ENCODE data around the gene HOXD4. TPM values are rescaled to one million over a fixed set of nuclear protein-coding genes. Genes with fewer than 3 reads are reported as not detected.

Gene HOXD4
- 6.0 TPM for polyA plus RNA-seq (2013, experiment 1 of 2; ENCODE audit: insufficient read length)
- 7.0 TPM for polyA plus RNA-seq (2013, experiment 2 of 2; ENCODE audit: insufficient read length)

DNA sequence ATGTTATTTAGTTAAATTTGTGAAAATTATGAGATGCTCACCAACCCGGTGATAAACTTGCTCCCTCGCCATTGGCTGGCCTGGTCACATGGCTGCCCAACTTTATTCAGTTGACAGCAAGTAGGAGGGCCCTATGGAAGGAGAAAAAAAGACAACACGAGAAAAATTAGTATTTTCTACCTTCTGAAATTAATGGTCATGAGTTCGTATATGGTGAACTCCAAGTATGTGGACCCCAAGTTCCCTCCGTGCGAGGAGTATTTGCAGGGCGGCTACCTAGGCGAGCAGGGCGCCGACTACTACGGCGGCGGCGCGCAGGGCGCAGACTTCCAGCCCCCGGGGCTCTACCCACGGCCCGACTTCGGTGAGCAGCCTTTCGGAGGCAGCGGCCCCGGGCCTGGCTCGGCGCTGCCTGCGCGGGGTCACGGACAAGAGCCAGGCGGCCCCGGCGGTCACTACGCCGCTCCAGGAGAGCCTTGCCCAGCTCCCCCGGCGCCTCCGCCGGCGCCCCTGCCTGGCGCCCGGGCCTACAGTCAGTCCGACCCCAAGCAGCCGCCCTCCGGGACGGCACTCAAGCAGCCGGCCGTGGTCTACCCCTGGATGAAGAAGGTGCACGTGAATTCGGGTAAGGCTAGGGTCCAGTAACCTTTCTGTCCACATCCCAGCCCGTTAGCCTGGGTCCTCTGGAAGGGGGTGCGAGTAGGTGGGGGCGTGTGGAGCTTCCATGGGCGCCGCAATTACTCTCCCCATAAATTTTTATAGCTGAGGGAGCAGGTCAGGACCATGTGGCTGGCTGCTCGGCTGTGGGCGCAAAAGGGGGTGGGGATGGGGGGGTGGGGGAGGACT lies at the start of gene HOXD4:
Gene HOXD4 (plus strand): TSS at position 109 of the 846 bp plus-strand sequence. CDS start 84 bp downstream, at position 193.
- no peak for DNase-seq

DNA sequence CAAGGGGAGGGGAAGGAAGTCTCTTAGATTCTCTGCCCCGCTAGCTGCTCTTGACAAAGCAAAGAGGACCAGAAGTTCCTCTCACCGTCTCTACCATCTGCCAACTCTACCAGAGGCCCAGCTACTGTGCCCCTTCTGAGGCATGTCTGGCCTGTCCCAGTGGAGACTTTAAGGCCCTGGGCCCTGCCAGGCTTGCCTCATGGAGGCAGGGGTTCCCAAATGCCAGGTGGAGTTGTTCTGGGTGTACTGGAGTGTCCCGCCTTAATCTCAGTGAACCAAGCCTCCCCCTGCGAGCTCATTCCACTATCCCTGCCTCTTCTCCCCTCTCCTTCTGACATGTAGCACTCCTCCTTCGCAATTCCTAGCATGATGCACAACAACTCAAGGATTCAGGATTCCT lies 49.5 kb upstream of the HOXD4 start:
- DNase-seq = no peak

GRCh38 chr2:176102309-176102866 lies 49.0 kb upstream of the HOXD4 start:
- DNase-seq = no peak

GRCh38 chr2:176103194-176103593 lies 48.2 kb upstream of the HOXD4 start:
- no peak for DNase-seq

- DNase-seq = no peak
Measured at GRCh38 chr2:176103742-176104315, 47.5 kb upstream of the HOXD4 start.

- peak; percentile 81 for DNase-seq
Measured at GRCh38 chr2:176104316-176105077, 46.9 kb upstream of the HOXD4 start.

DNA sequence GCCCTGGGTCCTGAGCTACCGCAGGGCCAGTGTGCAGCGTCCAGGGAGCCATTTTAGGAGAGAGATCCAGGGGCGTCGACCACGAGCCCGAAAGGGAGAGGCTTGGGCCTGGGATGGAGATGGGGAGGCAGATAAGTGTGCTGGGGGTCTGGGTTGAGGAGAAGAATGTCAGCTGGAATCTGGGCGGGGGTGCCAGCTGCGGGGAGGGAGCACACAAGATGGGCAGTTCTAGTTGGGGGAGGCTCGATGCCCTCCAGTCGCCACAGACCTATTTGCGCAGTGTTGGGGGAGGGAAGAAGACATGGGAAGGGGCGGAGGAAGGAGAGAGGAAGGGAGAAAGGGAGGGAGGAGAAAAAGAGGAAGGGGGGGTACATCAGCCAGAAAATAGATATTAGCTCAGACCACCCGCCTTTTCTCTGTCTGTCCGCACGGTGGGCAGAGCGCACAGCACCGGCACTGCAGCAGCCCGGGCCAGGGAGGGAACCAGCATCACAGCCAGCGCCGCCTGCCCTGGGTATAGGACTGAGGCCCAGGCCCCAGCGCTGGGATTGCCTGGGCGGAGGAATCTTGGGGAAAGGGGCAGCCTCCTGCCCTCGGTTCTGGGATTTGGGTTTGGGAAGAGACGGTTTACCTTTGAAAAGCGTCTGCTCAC lies 46.1 kb upstream of the HOXD4 start:
- DNase-seq = no peak

DNA sequence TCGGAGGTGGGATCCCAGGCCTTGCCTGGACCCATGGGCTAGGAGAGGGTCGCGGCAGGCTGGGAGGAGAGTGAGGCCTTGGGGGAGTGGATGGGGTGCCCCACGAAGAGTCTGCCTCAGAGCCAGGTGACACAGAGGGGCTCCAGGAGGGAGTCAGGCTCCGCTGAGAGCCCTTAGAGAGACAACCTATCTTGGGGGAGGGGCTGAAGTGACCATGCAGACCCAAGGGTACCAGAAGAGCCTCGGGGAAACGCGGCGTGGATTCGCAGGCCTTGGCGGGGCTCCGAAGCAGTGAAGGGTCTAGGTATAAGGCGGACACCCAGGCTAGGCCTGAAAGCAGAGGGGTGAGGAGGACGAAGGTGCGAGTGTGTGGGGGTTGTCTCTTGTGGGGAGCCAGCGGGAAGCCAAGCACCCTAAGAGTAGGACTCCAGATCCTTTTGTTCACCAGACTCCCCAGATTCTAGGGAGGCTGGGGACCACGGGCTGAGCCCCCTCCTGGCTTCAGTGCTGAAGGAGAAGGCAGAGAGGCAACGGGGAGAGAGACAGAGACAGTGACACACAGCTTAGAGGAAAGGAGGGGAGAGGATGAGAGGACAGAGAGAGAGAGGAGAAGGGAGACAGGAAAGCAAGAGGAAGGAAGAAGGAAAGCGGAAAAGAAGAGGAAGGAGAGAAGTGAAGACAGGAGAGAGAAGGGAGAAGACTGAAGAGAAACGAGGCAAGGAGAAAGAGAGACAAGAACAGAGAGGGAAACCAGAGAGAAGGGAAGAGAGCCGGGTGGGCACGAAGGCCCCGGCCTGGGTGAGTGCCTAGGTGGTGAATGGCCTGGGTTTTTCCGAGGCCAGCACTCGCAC lies 45.4 kb upstream of the HOXD4 start:
- no peak for DNase-seq

DNA sequence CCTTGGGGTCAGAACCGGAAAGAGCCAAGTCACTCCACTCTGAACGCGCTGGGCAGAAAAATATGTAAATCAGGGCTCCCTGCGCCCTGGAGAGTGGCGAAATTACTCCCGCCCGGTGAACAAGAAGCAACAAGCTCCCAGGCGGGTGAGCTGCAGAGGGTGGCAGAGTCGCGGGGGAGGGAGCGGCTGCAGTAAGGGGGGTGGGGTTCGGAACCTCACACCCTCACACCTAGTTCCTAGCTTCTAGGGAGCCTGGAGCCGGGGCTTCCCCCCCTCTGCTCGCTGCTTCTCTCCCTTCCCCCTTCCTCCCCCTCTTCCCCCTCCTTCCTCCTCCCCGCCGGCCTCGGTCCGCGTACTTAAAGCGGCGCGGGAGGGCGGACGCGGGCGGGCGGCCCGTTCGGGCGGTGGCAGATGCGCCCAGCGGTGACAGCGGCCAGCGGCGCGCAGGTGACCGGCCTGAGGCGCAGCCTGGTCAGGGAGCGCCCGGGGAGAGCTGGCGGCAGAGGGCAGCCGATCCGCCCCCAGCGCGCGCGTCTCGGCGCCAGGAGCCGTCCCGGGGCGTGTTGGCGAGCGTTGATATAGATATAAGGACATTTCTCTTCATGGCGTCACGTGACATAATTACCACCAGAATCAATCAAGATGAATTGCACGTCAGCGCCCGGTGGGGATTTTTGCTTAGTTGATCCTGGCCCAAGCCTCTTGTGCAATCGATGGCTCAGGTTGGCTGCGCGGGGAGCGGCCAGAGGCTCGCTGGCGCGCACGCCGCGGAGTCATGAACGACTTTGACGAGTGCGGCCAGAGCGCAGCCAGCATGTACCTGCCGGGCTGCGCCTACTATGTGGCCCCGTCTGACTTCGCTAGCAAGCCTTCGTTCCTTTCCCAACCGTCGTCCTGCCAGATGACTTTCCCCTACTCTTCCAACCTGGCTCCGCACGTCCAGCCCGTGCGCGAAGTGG lies 44.5 kb upstream of the HOXD4 start, which contains the start of gene HOXD11:
Gene HOXD11 (plus strand): TSS at position 700 of the 959 bp plus-strand sequence. CDS start 76 bp downstream, at position 776.
- DNase-seq = peak; percentile 60

GRCh38 chr2:176107731-176108181 lies 43.6 kb upstream of the HOXD4 start:
- DNase-seq = no peak

DNA sequence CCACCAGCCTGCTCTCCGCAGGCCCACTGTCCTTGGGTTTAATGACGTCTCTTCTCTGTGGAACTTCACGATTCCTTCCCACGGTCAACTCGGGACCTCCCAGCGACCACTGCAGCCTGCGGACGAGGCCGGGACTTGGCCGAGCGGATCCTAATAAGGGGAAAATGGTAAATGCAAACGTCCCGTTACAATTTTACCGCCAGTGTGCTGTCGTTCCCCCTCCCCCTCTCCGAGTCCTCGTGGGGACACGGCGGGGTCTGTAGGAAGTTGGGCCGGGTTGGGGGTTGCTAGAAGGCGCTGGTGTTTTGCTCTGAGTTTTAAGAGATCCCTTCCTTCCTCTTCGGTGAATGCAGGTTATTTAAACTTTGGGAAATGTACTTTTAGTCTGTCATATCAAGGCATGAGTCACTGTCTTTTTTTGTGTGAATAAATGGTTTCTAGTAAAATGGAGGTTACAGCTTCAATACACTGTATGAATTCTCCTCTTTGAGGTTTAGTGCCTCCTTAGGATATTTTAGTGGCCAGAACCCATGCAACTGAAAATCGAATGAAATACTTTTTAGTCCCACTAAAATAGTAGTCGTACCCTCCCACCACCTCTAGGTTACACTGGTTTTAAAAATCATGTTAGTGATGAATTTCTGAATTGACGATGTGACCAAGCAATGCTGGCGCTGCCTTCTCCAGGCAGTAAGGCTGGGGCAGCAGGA lies 42.0 kb upstream of the HOXD4 start:
- DNase-seq = no peak

DNA sequence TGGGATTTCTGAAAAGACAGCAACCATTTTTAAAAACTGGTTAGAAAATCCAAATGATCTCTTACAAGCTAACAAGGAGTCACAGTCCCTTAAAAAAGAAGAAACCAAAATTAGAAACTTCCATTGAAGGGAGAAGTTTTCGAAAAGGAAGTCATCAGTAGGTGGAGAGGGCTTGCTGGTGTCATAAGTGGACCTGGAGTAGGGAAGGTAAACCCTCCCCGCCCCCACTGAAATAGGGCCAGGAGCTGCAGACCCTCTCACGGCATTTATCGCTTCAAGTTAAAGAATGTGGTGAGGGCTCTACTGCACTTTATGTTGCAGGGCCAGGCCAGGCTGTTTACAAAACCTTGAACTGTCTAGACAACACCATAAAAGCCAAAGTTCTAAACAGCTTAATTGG lies 41.4 kb upstream of the HOXD4 start:
- DNase-seq = no peak

DNA sequence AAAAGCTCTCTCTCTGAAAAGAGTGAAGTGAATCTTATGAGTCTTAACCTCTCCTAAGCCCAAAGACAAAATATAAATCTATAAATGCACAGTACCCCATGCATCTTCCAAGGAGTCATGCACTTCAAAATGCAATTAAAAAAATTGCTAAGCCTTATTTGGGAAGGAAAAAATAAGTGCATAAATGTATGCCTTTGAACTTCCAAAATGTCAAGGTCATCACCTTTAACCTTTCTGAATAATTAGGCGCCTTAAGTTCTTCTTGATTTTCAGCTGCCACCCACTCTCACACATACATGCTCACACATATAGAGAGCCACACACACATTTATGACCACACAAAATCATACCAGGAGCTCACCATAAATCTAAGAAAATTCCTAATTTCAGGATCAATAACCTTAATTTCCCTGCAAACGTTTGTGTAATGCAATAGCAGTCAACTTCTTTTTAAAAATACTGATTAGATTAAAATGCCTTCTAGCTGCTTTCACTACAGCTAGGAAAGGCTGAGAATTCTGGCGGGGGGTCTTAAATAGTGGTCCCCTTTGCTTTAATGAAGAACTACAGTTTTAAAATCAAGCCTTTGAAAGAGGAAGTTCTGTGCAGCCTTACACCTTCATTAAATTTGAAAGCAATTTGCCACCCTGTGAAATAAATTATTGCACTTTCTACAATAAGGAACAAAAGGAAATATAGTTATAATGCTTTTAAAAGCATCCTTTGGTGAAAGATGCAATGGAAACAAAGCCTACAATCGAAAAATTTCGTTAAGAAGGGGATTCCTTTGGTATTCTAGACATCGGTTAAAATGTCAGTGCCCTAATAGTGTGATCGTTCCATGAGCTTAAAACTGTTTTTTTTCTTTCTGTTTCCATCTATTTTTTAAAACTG lies 40.7 kb upstream of the HOXD4 start:
- no peak for DNase-seq

DNA sequence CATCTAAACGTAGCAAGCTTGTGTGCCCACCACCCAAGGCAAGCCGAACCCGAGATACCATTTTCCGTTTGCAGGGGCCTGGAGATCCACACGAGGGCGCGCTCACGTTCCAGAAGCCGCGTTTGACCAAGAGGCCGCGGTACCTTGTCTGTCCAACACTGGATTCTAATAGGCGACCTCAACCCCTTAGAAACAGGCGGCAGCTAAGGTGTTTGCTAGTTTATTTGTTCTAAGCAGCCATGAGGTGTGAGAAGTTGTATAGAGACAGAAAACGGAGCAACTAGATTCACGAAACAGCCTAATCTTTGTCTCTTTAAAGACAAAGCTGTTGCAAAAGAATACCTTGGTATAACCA lies 40.1 kb upstream of the HOXD4 start:
- DNase-seq = peak; percentile 60

DNA sequence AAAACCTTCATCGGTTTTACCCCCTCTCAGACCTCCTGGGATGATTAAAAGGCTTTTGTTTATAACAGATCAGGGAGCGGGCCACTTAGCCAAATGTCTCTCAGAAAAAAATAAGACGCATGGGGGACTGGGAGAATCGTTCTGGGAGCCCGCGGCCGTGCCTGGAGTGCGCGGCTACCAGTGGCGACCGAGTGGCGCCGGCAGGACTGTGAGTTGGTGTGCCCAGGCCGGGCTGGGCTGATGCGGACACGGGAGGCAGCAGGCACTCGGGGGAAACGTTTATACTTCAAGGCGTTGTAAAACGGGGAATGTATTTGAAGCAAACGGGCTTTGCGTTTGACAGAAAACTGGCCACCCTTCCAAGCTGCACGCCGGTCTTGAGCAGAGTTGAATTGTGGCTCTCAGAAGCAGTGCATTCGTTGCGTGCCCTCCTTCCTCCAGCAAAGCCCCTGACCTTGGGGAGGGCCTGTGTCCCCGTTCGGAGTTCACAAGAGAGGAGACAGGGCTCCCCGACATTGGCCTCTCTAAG lies 39.4 kb upstream of the HOXD4 start:
- no peak for DNase-seq

DNA sequence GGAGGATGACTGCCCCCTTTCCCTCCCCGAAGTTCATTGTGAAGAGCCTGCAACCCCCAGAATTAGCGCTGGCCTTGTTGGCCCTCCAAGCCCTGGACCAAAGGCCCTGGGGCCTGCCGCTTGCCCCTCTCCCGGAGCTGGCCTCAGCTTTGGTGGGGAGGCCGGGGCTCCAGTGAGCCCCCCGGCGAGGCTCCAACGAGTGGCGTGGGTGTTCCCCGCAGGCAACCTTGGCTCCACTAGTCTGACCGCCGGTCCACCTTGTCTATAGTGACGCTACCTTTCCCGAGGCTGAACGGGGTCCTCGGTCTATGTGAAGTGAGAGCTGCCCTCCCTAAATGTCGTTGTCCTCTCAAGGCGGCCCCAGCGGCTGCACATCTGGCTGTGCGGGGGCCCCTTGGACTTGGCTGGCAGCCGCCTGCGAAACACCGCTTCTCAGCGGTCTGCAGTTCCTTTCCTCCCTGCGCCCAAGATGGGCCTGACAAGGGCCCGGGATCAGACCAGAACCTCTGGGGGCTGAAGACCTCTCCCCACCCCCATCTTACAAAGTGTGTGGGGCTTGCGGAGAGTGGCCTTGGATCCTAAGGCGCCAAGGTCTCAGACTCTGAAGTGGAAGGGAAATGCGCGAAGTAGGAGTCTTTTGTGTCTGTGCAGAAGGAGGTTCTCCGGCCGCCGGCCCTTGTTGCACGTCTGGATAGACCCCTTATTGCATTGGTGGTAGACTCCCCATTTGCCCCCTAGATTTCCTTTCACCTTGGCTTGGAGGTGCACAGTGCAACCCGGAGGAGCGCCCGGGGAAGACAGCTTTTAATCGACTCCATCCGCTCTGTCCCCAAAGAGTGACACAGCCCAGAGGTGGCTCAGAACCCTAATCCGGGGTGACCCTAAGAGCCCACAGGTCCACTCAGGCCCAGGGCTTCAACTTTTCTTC lies 38.7 kb upstream of the HOXD4 start:
- no peak for DNase-seq

Data from fibroblast of skin of abdomen (primary cell).